ENCODE data around the gene ENGASE. TPM values are rescaled to one million over a fixed set of nuclear protein-coding genes. Genes with fewer than 3 reads are reported as not detected.

Gene ENGASE
- total and polyA plus RNA-seq, 2 experiments from 2014 or later, result 9.0 to 27.1 TPM

DNA sequence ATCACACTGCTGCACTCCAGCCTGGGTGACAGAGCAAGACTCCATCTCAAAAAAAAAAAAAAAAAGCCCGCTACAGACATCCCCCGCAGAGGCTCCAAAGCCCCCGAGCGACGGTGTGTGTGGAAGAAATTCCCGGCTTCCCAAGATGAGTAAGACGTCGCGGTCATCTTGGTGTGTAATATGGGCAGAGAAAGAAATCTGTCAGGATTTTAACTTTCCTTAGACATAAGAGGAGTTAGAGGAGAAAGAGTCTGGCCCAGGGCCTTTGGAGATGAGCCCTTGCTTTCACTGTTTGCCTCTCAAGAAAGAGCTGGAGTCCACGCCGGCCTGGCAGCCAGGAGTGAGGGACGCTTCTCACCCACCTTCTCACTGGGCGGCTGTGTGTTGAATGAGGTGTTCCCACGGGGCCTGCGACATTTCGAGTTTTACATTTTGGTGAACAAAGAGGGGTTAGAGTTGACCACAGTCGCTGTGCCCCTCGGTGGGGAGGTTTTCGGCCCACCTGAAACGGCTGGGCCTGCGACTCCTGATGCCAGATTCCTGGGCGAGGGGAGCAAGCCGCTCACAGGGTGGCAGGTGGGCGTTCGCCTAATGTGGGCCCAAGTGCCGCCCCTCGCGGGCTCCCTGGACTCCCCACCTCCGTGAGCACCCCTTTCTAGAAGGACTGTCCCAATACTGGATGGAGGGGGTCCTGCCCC is 32.8 kb upstream of the ENGASE start:
- H2AFZ ChIP-seq, result no peak overlapping the region
- H3K27ac Mint-ChIP-seq, result no peak overlapping the region
- no peak; the same call in 2 of the 3 replicates for ATAC-seq

More for the DNA sequence above, 32.8 kb upstream of the ENGASE start:
- Histone ChIP-seq H3K4me3 (no peak overlapping the region), H3K9me2 (ENCODE audit: insufficient read depth) (no peaks in the 10 kb centered on the region), H3K79me2 (replicated peaks; ENCODE audit: insufficient read depth) (no peaks in the 10 kb centered on the region), H4K20me1 (replicated peaks; ENCODE audit: insufficient read depth) (no peaks in the 10 kb centered on the region), H3K27me3 (ENCODE audit: insufficient read depth) (no peaks in the 10 kb centered on the region), H3K36me3 (ENCODE audit: insufficient read depth) (no peaks in the 10 kb centered on the region), H3K4me2 (no peak overlapping the region), H3K4me1 (ENCODE audit: insufficient read depth) (no peaks in the 10 kb centered on the region), H3K27ac (ENCODE audit: low read depth) (no peak overlapping the region), H3F3A (replicated peaks; ENCODE audit: low read depth) (peaks cover 9% of the 10 kb centered on the region)
- no peak for DNase-seq (ENCODE audit: low spot score)
- H3K9me3 Mint-ChIP-seq, result peaks cover 5% of the 10 kb centered on the region; the same call in 1 of the 3 replicates
- no peaks in the 10 kb centered on the region; the same call in 2 of the 3 replicates for H3K4me1 Mint-ChIP-seq
- TF ChIP-seq STAT1 (IDR thresholded peaks at IDR 0.05; ENCODE audit: unreplicated experiment), result no peak
- TF ChIP-seq, protein P1, sequence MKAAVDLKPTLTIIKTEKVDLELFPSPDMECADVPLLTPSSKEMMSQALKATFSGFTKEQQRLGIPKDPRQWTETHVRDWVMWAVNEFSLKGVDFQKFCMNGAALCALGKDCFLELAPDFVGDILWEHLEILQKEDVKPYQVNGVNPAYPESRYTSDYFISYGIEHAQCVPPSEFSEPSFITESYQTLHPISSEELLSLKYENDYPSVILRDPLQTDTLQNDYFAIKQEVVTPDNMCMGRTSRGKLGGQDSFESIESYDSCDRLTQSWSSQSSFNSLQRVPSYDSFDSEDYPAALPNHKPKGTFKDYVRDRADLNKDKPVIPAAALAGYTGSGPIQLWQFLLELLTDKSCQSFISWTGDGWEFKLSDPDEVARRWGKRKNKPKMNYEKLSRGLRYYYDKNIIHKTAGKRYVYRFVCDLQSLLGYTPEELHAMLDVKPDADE (IDR thresholded peaks at IDR 0.05), result no peak
- TF ChIP-seq CREB1 (CRISPR knock-in tag; IDR thresholded peaks at IDR 0.05; ENCODE audit: low read depth), result no peak
- no peak for TF ChIP-seq EZH2 (IDR thresholded peaks at IDR 0.05; ENCODE audit: low read depth, unreplicated experiment)
- no peak for TF ChIP-seq NANOG (IDR thresholded peaks at IDR 0.05; ENCODE audit: borderline replicate concordance)
- TF ChIP-seq, protein P2, sequence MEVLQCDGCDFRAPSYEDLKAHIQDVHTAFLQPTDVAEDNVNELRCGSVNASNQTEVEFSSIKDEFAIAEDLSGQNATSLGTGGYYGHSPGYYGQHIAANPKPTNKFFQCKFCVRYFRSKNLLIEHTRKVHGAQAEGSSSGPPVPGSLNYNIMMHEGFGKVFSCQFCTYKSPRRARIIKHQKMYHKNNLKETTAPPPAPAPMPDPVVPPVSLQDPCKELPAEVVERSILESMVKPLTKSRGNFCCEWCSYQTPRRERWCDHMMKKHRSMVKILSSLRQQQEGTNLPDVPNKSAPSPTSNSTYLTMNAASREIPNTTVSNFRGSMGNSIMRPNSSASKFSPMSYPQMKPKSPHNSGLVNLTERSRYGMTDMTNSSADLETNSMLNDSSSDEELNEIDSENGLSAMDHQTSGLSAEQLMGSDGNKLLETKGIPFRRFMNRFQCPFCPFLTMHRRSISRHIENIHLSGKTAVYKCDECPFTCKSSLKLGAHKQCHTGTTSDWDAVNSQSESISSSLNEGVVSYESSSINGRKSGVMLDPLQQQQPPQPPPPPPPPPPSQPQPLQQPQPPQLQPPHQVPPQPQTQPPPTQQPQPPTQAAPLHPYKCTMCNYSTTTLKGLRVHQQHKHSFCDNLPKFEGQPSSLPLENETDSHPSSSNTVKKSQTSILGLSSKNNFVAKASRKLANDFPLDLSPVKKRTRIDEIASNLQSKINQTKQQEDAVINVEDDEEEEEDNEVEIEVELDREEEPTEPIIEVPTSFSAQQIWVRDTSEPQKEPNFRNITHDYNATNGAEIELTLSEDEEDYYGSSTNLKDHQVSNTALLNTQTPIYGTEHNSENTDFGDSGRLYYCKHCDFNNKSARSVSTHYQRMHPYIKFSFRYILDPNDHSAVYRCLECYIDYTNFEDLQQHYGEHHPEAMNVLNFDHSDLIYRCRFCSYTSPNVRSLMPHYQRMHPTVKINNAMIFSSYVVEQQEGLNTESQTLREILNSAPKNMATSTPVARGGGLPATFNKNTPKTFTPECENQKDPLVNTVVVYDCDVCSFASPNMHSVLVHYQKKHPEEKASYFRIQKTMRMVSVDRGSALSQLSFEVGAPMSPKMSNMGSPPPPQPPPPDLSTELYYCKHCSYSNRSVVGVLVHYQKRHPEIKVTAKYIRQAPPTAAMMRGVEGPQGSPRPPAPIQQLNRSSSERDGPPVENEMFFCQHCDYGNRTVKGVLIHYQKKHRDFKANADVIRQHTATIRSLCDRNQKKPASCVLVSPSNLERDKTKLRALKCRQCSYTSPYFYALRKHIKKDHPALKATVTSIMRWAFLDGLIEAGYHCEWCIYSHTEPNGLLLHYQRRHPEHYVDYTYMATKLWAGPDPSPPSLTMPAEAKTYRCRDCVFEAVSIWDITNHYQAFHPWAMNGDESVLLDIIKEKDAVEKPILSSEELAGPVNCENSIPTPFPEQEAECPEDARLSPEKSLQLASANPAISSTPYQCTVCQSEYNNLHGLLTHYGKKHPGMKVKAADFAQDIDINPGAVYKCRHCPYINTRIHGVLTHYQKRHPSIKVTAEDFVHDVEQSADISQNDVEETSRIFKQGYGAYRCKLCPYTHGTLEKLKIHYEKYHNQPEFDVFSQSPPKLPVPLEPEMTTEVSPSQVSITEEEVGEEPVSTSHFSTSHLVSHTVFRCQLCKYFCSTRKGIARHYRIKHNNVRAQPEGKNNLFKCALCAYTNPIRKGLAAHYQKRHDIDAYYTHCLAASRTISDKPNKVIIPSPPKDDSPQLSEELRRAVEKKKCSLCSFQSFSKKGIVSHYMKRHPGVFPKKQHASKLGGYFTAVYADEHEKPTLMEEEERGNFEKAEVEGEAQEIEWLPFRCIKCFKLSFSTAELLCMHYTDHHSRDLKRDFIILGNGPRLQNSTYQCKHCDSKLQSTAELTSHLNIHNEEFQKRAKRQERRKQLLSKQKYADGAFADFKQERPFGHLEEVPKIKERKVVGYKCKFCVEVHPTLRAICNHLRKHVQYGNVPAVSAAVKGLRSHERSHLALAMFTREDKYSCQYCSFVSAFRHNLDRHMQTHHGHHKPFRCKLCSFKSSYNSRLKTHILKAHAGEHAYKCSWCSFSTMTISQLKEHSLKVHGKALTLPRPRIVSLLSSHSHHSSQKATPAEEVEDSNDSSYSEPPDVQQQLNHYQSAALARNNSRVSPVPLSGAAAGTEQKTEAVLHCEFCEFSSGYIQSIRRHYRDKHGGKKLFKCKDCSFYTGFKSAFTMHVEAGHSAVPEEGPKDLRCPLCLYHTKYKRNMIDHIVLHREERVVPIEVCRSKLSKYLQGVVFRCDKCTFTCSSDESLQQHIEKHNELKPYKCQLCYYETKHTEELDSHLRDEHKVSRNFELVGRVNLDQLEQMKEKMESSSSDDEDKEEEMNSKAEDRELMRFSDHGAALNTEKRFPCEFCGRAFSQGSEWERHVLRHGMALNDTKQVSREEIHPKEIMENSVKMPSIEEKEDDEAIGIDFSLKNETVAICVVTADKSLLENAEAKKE (CRISPR knock-in tag; IDR thresholded peaks at IDR 0.05), result no peak
- no peak for TF ChIP-seq POLR2AphosphoS5 (IDR thresholded peaks at IDR 0.05; ENCODE audit: low read depth)
- TF ChIP-seq, protein P3, sequence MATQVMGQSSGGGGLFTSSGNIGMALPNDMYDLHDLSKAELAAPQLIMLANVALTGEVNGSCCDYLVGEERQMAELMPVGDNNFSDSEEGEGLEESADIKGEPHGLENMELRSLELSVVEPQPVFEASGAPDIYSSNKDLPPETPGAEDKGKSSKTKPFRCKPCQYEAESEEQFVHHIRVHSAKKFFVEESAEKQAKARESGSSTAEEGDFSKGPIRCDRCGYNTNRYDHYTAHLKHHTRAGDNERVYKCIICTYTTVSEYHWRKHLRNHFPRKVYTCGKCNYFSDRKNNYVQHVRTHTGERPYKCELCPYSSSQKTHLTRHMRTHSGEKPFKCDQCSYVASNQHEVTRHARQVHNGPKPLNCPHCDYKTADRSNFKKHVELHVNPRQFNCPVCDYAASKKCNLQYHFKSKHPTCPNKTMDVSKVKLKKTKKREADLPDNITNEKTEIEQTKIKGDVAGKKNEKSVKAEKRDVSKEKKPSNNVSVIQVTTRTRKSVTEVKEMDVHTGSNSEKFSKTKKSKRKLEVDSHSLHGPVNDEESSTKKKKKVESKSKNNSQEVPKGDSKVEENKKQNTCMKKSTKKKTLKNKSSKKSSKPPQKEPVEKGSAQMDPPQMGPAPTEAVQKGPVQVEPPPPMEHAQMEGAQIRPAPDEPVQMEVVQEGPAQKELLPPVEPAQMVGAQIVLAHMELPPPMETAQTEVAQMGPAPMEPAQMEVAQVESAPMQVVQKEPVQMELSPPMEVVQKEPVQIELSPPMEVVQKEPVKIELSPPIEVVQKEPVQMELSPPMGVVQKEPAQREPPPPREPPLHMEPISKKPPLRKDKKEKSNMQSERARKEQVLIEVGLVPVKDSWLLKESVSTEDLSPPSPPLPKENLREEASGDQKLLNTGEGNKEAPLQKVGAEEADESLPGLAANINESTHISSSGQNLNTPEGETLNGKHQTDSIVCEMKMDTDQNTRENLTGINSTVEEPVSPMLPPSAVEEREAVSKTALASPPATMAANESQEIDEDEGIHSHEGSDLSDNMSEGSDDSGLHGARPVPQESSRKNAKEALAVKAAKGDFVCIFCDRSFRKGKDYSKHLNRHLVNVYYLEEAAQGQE (IDR thresholded peaks at IDR 0.05; ENCODE audit: unreplicated experiment), result no peak
- TF ChIP-seq JUNB (IDR thresholded peaks at IDR 0.05; ENCODE audit: unreplicated experiment), result no peak
- TF ChIP-seq ZNF331 (CRISPR knock-in tag; IDR thresholded peaks at IDR 0.05; ENCODE audit: low read depth), result no peak
- TF ChIP-seq ZNF114 (CRISPR knock-in tag; IDR thresholded peaks at IDR 0.05), result no peak
- TF ChIP-seq CTCF (conservative IDR thresholded peaks at IDR 0.05; ENCODE audit: low read depth in 2 of 2), result no peak
- no peak for TF ChIP-seq EZH2phosphoT487 (IDR thresholded peaks at IDR 0.05; ENCODE audit: unreplicated experiment)
- H3K27me3 Mint-ChIP-seq (ENCODE audit: insufficient read depth, low read depth, poor library complexity), result peaks cover 12% of the 10 kb centered on the region
- H3K36me3 Mint-ChIP-seq (ENCODE audit: low read depth), result no peaks in the 10 kb centered on the region; the same call in 2 of the 3 replicates
- H3K4me3 Mint-ChIP-seq, result no peak overlapping the region

Data from GM23338 (cell line).